OCI-LY3 (cell line): Measurements from ENCODE around the gene ASIC3.

Experiments used
- EZH2phosphoT487 ChIP-seq: fragments of 200-600 bp; shearing (Covaris generic); IDR thresholded peaks from 2 replicates; pipeline ENCODE4 v1.6.1; 2018; ENCODE audit warnings: antibody characterized with exemption, mixed run types, low read depth
- TF ChIP-seq, protein P1 (sequence below): fragments of 200-600, 300-600 bp; sonication (generic); IDR thresholded peaks from 2 replicates; pipeline ENCODE4 v1.5.1; 2014; ENCODE audit warnings: antibody characterized with exemption, low read length, low read depth

DNA sequence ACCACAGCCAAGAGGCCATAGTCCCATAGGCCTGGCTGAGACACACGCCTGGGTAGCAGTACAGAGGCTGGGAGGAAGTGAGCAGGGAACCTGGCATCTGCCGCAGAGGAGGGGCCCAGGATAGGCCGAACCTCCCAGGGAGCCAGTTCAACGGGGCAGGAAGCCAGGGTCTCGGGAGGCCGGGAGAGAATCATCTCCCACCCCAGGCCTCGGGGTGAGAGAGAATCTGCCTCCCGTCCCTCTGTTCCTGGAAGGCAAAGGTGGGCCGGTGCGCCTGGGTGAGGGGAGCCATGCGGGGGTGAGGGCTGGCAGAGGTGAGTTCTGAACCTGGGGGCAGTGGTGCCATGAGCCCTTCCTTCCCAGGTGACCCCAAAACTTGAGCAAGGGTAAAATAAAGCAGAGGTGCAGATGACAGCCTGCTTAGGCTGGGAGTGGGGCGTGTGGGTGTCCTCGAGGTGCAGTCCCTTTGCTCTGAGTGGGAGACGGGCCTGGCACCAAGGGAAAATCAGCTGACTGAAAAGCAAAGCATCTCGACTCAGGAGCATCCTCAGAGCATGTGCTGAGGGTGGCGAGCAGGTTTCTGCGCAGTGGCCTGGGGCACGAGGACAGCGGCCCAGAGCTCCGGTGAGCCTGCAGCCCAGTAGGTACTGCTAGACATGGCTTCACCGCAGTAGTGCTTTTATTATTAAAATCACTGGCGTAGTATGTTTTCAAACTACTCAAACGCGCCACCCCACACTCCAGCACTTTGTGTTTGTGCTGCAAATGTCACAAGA lies 53.5 kb downstream of the ASIC3 start:
- TF ChIP-seq, protein P1, sequence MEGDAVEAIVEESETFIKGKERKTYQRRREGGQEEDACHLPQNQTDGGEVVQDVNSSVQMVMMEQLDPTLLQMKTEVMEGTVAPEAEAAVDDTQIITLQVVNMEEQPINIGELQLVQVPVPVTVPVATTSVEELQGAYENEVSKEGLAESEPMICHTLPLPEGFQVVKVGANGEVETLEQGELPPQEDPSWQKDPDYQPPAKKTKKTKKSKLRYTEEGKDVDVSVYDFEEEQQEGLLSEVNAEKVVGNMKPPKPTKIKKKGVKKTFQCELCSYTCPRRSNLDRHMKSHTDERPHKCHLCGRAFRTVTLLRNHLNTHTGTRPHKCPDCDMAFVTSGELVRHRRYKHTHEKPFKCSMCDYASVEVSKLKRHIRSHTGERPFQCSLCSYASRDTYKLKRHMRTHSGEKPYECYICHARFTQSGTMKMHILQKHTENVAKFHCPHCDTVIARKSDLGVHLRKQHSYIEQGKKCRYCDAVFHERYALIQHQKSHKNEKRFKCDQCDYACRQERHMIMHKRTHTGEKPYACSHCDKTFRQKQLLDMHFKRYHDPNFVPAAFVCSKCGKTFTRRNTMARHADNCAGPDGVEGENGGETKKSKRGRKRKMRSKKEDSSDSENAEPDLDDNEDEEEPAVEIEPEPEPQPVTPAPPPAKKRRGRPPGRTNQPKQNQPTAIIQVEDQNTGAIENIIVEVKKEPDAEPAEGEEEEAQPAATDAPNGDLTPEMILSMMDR, result no peak
- TF ChIP-seq EZH2phosphoT487, result no peak
